Astrocyte of the spinal cord (primary cell): ENCODE data around the gene GAS2L1.
A peak's percentile ranks its signal among the peaks of the same experiment; 100 is the strongest.

Source experiments
- DNase-seq: peaks from one replicate; pipeline ENCODE4 v3.0.0; 2011; ENCODE audit warnings: low read depth, low spot score
- H3K4me3 ChIP-seq: 2 replicates; pipeline ENCODE4 v1.5.1; 2011; ENCODE audit warnings: low read depth, mild to moderate bottlenecking, low read length, moderate library complexity
- CTCF ChIP-seq: IDR thresholded peaks from 2 replicates; pipeline ENCODE4 v1.5.1; 2012; ENCODE audit warnings: low read depth, mild to moderate bottlenecking, low read length, inconsistent platforms
- in situ Hi-C: cut with HindIII; loops from 2 replicates; pipeline ENCODE4 v1.10.0; 2017; ENCODE audit warnings: low sequenced_read_pairs

GAS2L1 gene

GRCh38 chr22:29325785-29326315 is 19.4 kb downstream of the GAS2L1 start:
- no peak overlapping the region for H3K4me3 ChIP-seq
- in situ Hi-C loops = no loop called here
- DNase-seq = no peak
- no peak for TF ChIP-seq CTCF

- no peak for DNase-seq
- TF ChIP-seq CTCF = no peak
- H3K4me3 ChIP-seq = no peak overlapping the region
- in situ Hi-C loops = no loop called here
Measured at GRCh38 chr22:29326481-29326880, 20.0 kb downstream of the GAS2L1 start.

GRCh38 chr22:29327089-29327764 is 20.8 kb downstream of the GAS2L1 start:
- TF ChIP-seq CTCF = no peak
- in situ Hi-C loops = no loop called here
- DNase-seq = no peak

GRCh38 chr22:29328055-29328454 is 21.6 kb downstream of the GAS2L1 start:
- DNase-seq = no peak
- H3K4me3 ChIP-seq = no peak overlapping the region
- in situ Hi-C loops = no loop called here
- TF ChIP-seq CTCF = peak; percentile 36

More at GRCh38 chr22:29327089-29327764, 20.8 kb downstream of the GAS2L1 start:
- H3K4me3 ChIP-seq = no peak overlapping the region

GRCh38 chr22:29328566-29329500 is 22.4 kb downstream of the GAS2L1 start:
- in situ Hi-C loops = no loop called here

More at GRCh38 chr22:29328566-29329500, 22.4 kb downstream of the GAS2L1 start:
- TF ChIP-seq CTCF = no peak
- no peak overlapping the region for H3K4me3 ChIP-seq
- no peak for DNase-seq
